T-helper 2 cell treated with Interferon-gamma antibody and Interleukin-4, amounts not matched to agents 100 ng/mL and 5 ng/mL, for 36 hours (primary cell): ENCODE data around the gene IQCK. TPM values are rescaled to one million over a fixed set of nuclear protein-coding genes. Genes with fewer than 3 reads are reported as not detected.

ENCODE experiments used
- intact Hi-C: fragments of 100-400 bp; cut with micrococcal nuclease; formaldehyde crosslinking; loops from one replicate; pipeline ENCODE4 v1.15.1; 2023
- total RNA-seq: library from RNA; stranded (reverse); gene quantifications from 2 replicates; pipeline ENCODE4 v1.2.3, GENCODE V29; 2022

Gene IQCK
- total RNA-seq, 1 donor from 2014 or later, result 0.93 TPM

DNA sequence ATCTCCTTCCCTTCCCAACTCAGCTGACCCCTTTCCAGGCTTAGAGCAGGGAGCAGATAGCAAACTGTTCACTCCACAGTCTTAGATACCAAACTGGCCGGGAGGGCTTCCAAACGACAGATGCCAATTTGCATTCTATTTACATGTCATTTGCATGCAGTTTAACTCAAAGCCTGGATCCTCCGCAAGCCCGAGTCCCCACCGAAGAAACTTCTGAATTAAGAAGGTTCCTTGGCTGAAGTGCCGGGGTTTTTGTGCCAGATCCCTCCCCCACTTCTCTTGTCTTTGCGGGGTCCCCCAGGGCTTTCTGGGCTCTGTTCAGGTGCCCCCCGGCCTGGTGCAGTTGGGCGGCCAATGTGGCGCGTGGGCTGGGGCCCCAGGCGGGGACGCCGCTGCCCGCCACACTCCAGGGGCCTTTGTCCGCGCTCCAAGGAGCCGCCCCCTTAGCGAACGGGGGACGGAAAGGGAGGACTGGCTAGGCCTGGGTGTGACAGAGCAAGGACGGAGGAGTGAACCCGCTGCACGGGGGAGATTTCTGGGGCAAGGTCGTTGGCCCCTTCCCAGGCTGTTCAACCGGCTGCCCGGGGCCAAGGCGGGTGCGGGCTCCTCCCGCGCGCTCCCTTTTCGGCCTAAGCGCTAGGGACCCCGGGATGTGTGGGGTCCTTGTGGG lies 165.4 kb downstream of the IQCK start:
- intact Hi-C loops, result no loop called here

- intact Hi-C loops, result no loop called here
Observed at GRCh38 chr16:19883966-19884485, 166.0 kb downstream of the IQCK start.

GRCh38 chr16:19884611-19885450 lies 166.8 kb downstream of the IQCK start, which contains the start of gene GPRC5B:
TSS of gene GPRC5B (minus strand) at chr16:19884848. CDS start at chr16:19872845, 12,003 bp downstream.
- intact Hi-C loops, result loop anchor here (5.0 kb wide), 1 partner anchor 498 kb away; no protein-coding TSS in a partner anchor

GRCh38 chr16:19885451-19886072 lies 167.5 kb downstream of the IQCK start:
- intact Hi-C loops, result loop anchor here (1.0 to 5.0 kb wide), 5 partner anchors 167 to 498 kb away; partner anchors contain the start of genes IQCK, KNOP1 and VPS35L

DNA sequence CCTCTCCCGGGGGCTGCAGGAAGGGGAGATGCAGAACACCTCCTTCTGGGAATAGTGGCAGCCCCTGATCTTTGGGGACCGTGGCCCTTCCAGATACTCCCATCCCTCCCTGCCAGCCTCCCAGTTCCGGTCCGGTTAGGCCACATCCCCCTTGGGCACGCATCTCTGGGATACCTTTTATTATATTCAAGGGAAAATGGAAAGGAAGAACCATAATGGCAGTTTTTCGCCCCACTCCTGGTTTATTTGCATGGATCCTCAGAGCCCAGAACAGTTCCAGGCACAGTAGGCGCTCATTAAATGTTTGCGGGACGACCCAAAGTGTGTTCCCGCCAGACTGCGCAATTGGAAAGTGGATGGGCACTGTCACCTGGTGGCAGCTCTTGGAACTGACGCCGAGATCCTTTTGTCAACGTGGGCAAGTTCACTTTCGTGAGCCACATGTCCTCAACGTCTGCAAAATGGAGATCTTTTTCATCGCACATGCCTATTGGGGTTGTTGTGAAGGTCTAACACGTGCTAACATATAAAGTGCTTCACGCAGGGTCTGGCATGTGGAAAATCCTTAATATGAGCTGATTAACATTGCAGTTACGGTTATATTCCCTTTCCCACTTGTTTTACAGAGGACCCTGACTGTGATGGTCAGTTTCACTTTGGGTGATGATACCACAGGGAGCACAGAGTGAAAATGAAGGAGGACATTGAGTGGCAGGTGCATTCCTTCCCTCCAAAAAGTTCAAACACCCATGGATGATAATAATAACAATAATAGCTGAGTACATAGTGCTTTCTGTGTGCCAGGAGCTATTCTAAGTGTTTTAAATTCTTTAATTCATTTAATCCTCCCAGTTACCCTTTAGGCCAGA lies 168.2 kb downstream of the IQCK start:
- intact Hi-C loops, result loop anchor here (1.0 to 5.0 kb wide), 5 partner anchors 168 to 499 kb away; partner anchors contain the start of genes IQCK, KNOP1 and VPS35L

DNA sequence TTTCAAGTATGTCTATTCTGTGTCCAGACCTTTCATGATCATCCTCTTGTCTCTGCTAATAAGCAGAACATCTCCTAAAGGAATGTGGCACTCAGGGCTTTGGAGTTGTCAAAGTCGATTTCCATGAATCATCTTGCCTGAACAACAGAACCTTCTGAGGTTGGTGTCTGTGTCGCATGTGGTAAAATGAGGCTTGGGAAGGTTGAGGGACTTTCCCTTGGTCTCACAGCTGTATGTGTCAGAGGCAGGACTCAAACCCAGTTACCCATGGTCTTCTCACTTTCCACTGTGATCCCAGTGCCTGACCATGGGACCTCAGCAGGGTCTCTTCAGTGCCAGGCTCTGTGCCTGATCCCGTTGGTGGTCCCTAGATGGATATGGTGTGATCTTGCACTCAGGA lies 170.8 kb downstream of the IQCK start:
- intact Hi-C loops, result loop anchor here (5.0 kb wide), 1 partner anchor 502 kb away; no protein-coding TSS in a partner anchor

DNA sequence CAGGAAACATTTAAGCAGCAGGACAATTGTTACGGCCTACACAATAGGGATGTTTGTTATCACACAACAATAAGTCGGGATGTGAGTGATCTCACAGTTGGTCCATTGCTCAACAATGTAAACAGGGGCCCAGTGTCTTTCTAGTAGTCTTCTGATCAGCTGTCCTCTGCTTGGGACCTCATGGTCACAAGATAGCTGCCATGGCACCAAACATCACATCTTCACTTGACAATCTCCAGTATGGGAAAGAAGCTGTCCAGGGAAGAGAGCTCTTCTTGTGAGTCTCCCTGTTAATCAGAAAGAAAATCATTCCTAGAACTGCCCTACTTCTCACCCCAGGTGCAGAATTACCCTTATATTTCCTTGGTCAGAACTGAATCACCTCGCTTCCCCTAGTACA lies 172.8 kb downstream of the IQCK start:
- intact Hi-C loops, result no loop called here

GRCh38 chr16:19892902-19893301 lies 174.8 kb downstream of the IQCK start:
- intact Hi-C loops, result no loop called here

DNA sequence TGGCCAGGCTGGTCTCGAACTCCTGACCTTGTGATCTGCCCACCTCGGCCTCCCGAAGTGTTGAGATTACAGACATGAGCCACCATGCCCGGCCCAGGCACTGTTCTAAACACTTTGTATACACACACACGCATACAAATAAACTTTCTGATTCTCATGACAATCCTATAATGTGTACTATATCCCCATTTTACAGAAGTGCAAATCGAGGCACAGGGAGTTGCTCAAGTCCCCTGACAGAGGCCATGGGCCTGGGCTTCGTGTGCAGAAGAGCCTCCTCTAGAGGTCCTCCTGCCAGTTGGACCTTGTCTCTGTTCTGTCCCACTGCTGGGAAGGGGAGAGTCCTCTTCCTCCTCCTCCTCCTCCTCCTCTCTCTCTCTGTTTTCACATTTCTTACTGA lies 176.5 kb downstream of the IQCK start:
- intact Hi-C loops, result no loop called here

- intact Hi-C loops, result no loop called here
Observed at GRCh38 chr16:19896951-19897350, 178.9 kb downstream of the IQCK start.

- intact Hi-C loops, result no loop called here
Observed at GRCh38 chr16:19898166-19898565, 180.1 kb downstream of the IQCK start.

DNA sequence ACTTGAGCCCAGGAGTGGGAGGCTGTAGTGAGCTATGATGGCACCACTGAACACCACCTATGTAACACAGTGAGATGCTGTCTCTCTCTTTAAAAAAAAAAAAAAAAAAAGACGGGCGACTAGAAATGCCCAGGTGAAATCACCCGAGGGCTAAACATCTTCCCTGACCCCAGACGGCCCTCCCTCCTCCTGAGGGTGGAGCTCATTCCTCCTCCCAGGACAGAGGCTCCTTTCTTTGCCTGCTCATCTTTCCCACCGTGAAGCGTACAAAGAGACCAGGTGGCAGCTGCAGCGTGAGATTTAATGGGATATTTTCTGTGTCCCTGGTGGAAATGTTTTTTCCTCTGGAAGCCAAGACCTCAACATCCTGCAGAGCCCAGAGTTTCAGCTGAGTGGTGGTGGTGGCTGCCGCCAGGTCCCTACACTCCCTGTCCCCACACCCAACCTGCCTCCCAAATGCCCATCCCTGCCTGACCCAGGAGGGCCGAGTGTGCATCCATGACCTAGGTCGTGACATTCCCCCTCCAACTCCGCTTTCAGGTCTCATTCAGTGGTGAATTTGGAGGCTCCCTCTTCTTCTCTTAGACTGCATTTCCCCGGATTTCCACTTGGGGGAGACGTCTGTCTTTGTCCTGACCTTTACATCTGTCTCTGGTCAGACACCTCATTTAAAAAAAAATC lies 181.0 kb downstream of the IQCK start:
- intact Hi-C loops, result no loop called here

DNA sequence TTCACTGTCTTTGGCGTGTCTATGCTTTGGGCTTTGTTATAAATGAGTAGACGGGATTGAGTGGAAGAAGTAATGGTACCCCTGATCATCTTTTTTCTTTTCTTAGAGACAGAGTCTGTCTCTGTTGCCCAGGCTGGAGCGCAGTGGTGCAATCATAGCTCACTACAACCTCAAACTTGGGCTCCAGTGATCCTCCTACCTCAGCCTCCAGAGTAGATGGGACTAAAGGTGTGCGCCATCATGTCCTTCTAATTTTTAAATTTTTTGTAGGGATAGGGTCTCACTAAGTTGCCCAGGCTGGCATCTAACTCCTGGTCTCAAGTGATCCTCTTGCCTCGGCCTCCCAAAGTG lies 181.5 kb downstream of the IQCK start:
- intact Hi-C loops, result no loop called here

GRCh38 chr16:19901164-19901563 lies 183.1 kb downstream of the IQCK start:
- intact Hi-C loops, result no loop called here

GRCh38 chr16:19907161-19907992 lies 189.3 kb downstream of the IQCK start:
- intact Hi-C loops, result loop anchor here (1.0 kb wide), 1 partner anchor 393 kb away; no protein-coding TSS in a partner anchor
